NT2/D1 (cell line): ENCODE results near the gene HSPA9.

Experiments
- DNase-seq: peaks from one replicate; pipeline ENCODE4 v3.0.0-alpha.2; 2011; ENCODE audit warnings: low read depth, low spot score
- H3K27me3 ChIP-seq: 2 replicates; pipeline ENCODE4 v1.6.0; 2011; ENCODE audit warnings: mild to moderate bottlenecking; ENCODE audit not compliant: insufficient read length, insufficient read depth
- H3K36me3 ChIP-seq: 2 replicates; pipeline ENCODE4 v1.6.1; 2011; ENCODE audit warnings: mild to moderate bottlenecking, low read length, mixed read lengths; ENCODE audit not compliant: insufficient read depth, insufficient read length
- H3K4me1 ChIP-seq: 2 replicates; pipeline ENCODE4 v1.5.1; 2011; ENCODE audit not compliant: insufficient read depth, insufficient read length
- H3K4me3 ChIP-seq: 2 replicates; pipeline ENCODE4 v1.5.1; 2011; ENCODE audit warnings: low read depth; ENCODE audit not compliant: insufficient read length
- H3K9ac ChIP-seq: 2 replicates; pipeline ENCODE4 v1.6.0; 2011; ENCODE audit warnings: low read depth; ENCODE audit not compliant: insufficient read length
- H3K9me3 ChIP-seq: 2 replicates; pipeline ENCODE4 v1.5.1; 2011; ENCODE audit warnings: mild to moderate bottlenecking, low read length; ENCODE audit not compliant: insufficient read depth
- SUZ12 ChIP-seq: IDR thresholded peaks from 2 replicates; pipeline ENCODE4 v1.6.1; 2011; ENCODE audit not compliant: insufficient read length, insufficient read depth; ENCODE audit errors: extremely low read depth
- YY1 ChIP-seq: IDR thresholded peaks from 2 replicates; pipeline ENCODE4 v1.6.1; 2011; ENCODE audit not compliant: insufficient read length, insufficient read depth
- ZNF274 ChIP-seq: IDR thresholded peaks from 2 replicates; pipeline ENCODE4 v1.6.1; 2011; ENCODE audit warnings: mild to moderate bottlenecking, low read depth, low read length

Gene HSPA9

DNA sequence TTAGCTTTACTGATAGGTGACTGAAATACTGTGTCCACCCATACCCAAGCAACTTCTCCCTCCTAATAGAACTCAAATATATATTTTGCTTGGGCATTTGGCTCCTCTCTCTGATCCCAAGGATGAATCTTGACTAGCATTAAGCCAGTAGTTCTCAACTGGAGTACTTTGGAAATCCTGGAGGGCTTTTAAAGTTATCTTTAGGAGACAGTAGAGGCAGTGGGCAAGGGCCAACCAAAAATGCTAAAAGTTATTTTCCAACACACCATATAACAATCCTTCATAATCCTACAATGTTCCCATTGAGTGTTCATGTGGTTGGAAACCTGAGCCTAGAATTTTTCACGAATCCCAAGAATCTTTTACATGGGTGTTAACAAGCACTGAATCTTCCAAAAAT, 21.1 kb downstream of the HSPA9 start:
- TF ChIP-seq ZNF274 (no peak), YY1 (no peak), SUZ12 (no peak)
- no peaks in the 10 kb centered on the region for H3K9me3 ChIP-seq
- no peaks in the 10 kb centered on the region for H3K27me3 ChIP-seq
- DNase-seq = no peak
- no peak overlapping the region for H3K4me3 ChIP-seq
- no peak overlapping the region for H3K9ac ChIP-seq
- H3K36me3 ChIP-seq = peaks cover 58% of the 10 kb centered on the region
- H3K4me1 ChIP-seq = no peaks in the 10 kb centered on the region

DNA sequence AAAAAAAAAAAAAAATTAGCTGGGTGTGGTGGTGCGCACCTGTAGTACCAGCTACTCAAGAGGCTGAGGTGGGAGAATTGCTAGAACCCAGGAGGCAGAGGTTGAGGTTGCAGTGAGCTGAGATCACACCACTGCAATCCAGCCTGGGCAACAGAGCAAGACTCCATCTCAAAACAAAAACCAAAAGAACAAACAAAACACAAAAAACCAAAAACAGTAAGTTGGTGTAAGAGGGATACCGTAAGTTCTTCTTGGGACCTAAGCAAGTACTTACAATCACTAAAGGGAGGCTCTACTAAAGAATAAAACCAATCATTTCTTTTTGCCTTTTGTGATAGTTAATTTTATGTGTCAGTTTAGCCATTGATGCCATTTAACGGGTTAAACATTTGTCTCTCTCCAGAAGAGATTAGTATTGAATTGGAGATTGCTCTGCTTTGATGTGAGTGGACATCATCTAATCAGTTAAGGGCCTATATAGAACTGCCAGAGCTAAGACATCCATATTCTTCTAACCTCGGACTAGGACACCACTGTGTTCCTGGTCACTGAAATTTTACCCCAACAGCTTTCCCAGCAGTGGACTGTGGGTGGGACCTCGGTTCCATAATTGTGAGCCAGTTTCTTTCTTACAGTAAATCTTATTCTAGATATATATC, 21.6 kb downstream of the HSPA9 start:
- TF ChIP-seq ZNF274 = no peak
- TF ChIP-seq YY1 = no peak
- no peak for TF ChIP-seq SUZ12
- no peak overlapping the region for H3K9ac ChIP-seq
- DNase-seq = no peak
- no peaks in the 10 kb centered on the region for H3K27me3 ChIP-seq
- H3K4me1 ChIP-seq = no peaks in the 10 kb centered on the region
- H3K36me3 ChIP-seq = peaks cover 55% of the 10 kb centered on the region
- no peaks in the 10 kb centered on the region for H3K9me3 ChIP-seq
- H3K4me3 ChIP-seq = no peak overlapping the region

DNA sequence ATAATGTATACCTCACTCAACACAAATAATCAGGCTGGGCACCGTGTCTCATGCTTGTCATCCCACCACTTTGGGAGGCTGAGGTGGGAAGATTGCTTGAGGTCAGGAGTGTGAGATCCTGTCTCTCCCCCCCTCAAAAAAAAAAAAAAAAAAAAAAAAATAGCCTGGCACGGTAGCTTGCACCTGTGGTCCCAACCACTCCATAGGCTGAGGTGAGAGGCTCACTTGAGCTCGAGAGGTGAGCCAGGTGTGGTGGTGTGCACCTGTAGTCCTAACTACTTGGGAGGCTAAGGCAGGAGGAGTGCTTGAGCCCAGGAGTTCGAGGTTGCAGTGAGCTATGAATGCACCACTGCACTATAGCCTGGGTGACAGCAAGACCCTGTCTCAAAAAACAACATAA, 22.5 kb downstream of the HSPA9 start:
- DNase-seq = no peak
- no peaks in the 10 kb centered on the region for H3K4me1 ChIP-seq
- H3K27me3 ChIP-seq = no peaks in the 10 kb centered on the region
- H3K36me3 ChIP-seq = peaks cover 46% of the 10 kb centered on the region
- no peak overlapping the region for H3K9ac ChIP-seq
- H3K9me3 ChIP-seq = no peaks in the 10 kb centered on the region
- TF ChIP-seq SUZ12 = no peak
- TF ChIP-seq YY1 = no peak
- no peak for TF ChIP-seq ZNF274
- H3K4me3 ChIP-seq = no peak overlapping the region

DNA sequence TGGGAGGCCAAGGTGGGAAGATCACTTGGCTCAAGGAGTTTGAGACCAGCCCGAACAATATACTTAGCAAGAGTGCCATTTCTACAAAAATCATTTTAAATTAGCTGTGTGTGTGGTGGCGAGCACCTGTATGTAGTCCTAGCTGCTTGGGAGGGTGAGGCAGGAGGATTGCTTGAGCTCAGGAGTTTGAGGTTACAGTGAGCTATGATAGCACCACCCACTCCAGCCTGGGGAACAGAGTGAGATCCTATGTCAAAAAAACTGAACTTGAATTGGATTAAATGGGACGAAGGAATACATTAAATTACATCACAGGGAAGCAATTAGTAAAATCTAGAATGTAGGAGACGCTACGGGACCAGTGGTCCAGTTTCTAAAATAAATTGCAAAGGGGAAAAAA, 25.8 kb downstream of the HSPA9 start:
- no peak for TF ChIP-seq SUZ12
- TF ChIP-seq ZNF274 = no peak
- TF ChIP-seq YY1 = no peak
- peaks cover 28% of the 10 kb centered on the region for H3K36me3 ChIP-seq

DNA sequence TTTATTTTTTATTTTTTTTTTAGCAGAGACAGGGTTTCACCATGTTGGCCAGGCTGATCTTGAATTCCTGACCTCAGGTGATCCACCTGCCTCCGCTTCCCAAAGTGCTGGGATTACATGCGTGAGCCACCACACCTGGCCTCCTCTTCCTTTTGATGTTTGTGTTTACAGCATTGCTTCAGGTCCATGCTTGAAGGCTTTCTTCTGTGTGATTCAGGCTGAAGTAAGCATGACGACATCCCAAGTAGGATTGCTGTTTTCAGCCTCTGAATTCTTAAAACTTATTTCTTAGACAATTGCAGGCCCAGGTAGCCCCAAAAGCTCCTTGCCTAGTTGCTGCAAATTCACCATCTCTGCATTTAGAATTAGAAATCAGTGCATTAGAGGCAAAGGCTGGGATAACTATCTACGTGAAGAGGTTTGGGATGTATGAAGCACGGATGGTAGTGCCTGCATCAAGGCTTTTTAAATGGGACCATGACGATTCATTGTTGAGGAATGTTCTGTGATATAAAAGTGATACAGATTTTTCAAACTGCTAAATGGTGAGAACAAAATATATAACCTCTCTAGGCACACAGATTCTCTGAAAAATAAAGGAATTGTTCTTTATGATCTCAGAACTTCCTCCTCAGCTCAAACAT, 29.2 kb downstream of the HSPA9 start:
- Histone ChIP-seq H3K27me3 (no peaks in the 10 kb centered on the region), H3K9ac (no peak overlapping the region), H3K4me3 (no peak overlapping the region), H3K9me3 (no peaks in the 10 kb centered on the region), H3K36me3 (peaks cover 28% of the 10 kb centered on the region), H3K4me1 (no peaks in the 10 kb centered on the region)
- DNase-seq = no peak
- no peak for TF ChIP-seq YY1
- TF ChIP-seq SUZ12 = no peak
- no peak for TF ChIP-seq ZNF274

More for the DNA sequence above, 25.8 kb downstream of the HSPA9 start:
- H3K4me1 ChIP-seq = no peaks in the 10 kb centered on the region
- H3K9ac ChIP-seq = no peak overlapping the region
- no peak overlapping the region for H3K4me3 ChIP-seq
- no peaks in the 10 kb centered on the region for H3K9me3 ChIP-seq
- H3K27me3 ChIP-seq = no peaks in the 10 kb centered on the region
- no peak for DNase-seq

DNA sequence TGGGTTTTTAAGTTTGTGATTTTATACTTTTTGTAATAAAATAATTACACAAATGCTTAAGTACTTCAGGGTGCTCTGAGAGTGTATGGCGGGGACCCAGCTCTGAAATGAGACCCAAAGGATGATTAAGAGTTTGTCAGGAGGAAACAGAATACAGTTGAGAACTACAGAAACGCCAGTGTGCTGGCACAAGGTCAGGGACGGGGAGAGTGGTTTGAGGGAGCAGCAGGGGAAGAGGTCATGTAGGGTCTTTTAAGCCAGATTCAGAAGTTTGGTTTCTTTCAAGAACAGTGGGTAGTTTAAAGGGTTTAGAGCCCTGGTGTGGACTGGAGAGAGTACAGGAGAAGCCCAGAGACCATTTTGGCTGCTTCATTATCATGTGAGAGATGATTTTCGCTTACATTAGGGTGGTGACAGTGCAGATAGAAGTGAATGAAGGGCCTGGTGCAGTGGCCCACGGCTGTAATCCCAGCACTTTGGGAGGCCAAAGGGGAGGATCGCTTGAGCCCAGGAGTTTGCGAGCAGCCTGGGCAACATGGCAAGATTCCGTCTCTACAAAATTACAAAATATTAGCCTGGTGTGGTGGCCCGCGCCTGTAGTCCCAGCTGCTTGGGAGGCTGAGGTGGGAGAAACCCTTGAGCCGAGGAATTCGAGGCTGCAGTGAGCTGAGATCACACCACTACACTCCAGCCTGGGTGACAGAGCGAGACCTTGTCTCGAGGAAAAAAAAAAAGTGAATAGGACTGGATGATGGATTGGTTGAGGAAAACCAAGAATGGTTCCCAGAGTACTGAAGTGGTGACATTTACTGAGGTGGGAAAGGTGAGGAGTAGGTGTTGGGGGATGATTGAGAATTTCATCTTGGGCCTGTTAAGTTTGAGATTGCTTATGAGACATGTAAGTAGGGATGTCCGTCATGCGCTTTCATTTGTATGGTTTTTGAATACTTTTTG, 30.7 kb downstream of the HSPA9 start:
- Histone ChIP-seq H3K9ac (peak overlapping the region; percentile 98), H3K36me3 (peaks cover 43% of the 10 kb centered on the region), H3K9me3 (no peaks in the 10 kb centered on the region), H3K4me1 (no peaks in the 10 kb centered on the region), H3K4me3 (peak overlapping the region; percentile 97), H3K27me3 (no peaks in the 10 kb centered on the region)
- no peak for DNase-seq
- no peak for TF ChIP-seq YY1
- no peak for TF ChIP-seq ZNF274
- no peak for TF ChIP-seq SUZ12

DNA sequence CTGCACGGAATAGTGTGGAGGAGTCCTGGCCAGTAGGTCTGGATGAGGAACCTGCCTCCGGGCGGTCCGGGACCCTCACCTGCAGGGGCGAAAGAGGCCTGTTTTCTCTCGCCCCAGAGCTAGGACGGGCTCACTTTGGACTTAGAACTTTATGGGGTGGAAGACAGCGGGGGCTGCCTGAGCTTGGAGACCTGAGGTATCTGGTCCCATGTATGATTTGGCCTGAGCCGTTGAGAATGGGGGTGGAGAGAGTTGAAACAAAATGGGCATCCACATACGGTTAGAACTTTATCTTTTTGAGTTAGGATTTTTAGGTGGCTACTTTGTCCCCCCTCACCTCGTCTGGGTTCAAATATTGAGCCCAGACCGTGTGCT, 31.5 kb downstream of the HSPA9 start:
- H3K9ac ChIP-seq = peak overlapping the region; percentile 98
- H3K27me3 ChIP-seq = no peaks in the 10 kb centered on the region
- peaks cover 49% of the 10 kb centered on the region for H3K36me3 ChIP-seq
- H3K4me1 ChIP-seq = no peaks in the 10 kb centered on the region
- H3K4me3 ChIP-seq = peak overlapping the region; percentile 97
- H3K9me3 ChIP-seq = no peaks in the 10 kb centered on the region
- DNase-seq = no peak
- no peak for TF ChIP-seq YY1
- no peak for TF ChIP-seq ZNF274
